Measurements from ENCODE around the gene IFNLR1.

DNA sequence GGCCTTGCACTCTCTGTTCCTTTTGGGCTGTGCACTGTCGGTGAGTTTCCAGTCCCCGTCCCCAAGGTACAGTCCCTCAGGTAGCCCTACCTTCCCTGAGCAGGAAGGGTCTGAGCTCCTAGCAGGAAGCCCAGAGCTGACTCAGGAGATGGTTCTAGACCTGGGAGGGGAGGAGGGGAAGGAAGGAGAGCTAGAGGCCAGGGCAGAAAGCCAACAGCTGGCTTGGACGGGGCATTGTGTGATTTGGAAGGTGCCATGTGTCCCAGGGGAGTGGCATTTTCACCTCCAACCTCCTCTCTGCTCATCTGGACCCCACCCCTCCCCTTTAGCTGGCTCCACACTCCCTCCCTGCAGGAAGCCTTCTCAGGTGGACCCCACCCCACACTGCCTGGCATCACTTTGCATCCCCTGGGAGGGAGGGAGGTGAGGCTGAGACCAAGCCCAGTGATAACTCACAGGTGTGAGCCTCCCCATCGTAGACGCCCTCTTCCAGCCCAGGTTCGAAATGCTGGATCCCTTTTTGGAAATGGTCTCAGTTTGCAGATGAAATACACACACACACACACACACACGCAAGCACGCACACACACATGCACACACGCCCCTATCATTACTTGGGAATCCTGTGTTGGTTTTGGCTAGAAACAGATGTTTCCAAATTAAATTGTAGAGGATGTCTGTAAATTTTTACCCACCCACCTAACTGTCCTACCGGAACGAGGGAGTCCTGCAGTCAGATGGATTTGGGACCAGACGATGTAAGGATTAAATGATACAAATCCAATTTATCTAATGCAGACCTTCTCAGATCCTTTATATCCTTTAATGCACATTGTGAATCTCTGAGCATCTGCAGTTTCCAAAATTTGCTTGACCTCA lies 19.7 kb upstream of the IFNLR1 start:
- TF ChIP-seq TBL1XR1 (IDR thresholded peaks at IDR 0.05; ENCODE audit: low read length in 2 of 2), result no peak
- TF ChIP-seq, protein P1, sequence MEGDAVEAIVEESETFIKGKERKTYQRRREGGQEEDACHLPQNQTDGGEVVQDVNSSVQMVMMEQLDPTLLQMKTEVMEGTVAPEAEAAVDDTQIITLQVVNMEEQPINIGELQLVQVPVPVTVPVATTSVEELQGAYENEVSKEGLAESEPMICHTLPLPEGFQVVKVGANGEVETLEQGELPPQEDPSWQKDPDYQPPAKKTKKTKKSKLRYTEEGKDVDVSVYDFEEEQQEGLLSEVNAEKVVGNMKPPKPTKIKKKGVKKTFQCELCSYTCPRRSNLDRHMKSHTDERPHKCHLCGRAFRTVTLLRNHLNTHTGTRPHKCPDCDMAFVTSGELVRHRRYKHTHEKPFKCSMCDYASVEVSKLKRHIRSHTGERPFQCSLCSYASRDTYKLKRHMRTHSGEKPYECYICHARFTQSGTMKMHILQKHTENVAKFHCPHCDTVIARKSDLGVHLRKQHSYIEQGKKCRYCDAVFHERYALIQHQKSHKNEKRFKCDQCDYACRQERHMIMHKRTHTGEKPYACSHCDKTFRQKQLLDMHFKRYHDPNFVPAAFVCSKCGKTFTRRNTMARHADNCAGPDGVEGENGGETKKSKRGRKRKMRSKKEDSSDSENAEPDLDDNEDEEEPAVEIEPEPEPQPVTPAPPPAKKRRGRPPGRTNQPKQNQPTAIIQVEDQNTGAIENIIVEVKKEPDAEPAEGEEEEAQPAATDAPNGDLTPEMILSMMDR (IDR thresholded peaks at IDR 0.05 in 2 of 3, conservative IDR thresholded peaks at IDR 0.05 in 1 of 3; ENCODE audit: insufficient read depth in 2 of 3, low read depth in 1 of 3, low read length in 3 of 3), result no peak
- TF ChIP-seq EGR1 (conservative IDR thresholded peaks at IDR 0.05), result no peak
- TF ChIP-seq TCF3 (CRISPR knock-in tag; IDR thresholded peaks at IDR 0.05), result no peak

Measured in K562 (cell line).